Fibroblast of the conjunctiva (primary cell): ENCODE measurements around the gene HLA-DRA.
"Not testable (repeated sequence)": the region's sequence is repeated elsewhere in the genome, so short reads cannot be mapped to it uniquely, and the experiment has no call there.

Source experiments
- DNase-seq: peaks from one replicate; pipeline ENCODE4 v3.0.0-alpha.2; 2010; ENCODE audit warnings: low read depth

Gene HLA-DRA

GRCh38 chr6:32431142-32431541, 8.5 kb upstream of the HLA-DRA start:
- no peak for DNase-seq

GRCh38 chr6:32432050-32432450, 7.6 kb upstream of the HLA-DRA start:
- peak; percentile 20 for DNase-seq

GRCh38 chr6:32433950-32434349, 5.7 kb upstream of the HLA-DRA start:
- DNase-seq: not testable (repeated sequence)

- DNase-seq: no peak
Measured at GRCh38 chr6:32436186-32436585, 3.5 kb upstream of the HLA-DRA start.

- no peak for DNase-seq
Measured at GRCh38 chr6:32436995-32437836, 2.5 kb upstream of the HLA-DRA start.

- DNase-seq: no peak
Measured at GRCh38 chr6:32439139-32439538, 548 bp upstream of the HLA-DRA start.

GRCh38 chr6:32442243-32442667, 2.6 kb downstream of the HLA-DRA start:
- no peak for DNase-seq

GRCh38 chr6:32442977-32443552, 3.4 kb downstream of the HLA-DRA start:
- no peak for DNase-seq

GRCh38 chr6:32444433-32444832, 4.7 kb downstream of the HLA-DRA start:
- DNase-seq: no peak

GRCh38 chr6:32445321-32445854, 5.7 kb downstream of the HLA-DRA start:
- no peak for DNase-seq

GRCh38 chr6:32447932-32448331, 8.2 kb downstream of the HLA-DRA start:
- no peak for DNase-seq

- no peak for DNase-seq
Measured at GRCh38 chr6:32449088-32449736, 9.5 kb downstream of the HLA-DRA start.

- no peak for DNase-seq
Measured at GRCh38 chr6:32457054-32457453, 17.4 kb downstream of the HLA-DRA start.

- no peak for DNase-seq
Measured at GRCh38 chr6:32459781-32460424, 20.2 kb downstream of the HLA-DRA start.

- no peak for DNase-seq
Measured at GRCh38 chr6:32460528-32460927, 20.8 kb downstream of the HLA-DRA start.

GRCh38 chr6:32461493-32461892, 21.8 kb downstream of the HLA-DRA start:
- DNase-seq: no peak

GRCh38 chr6:32462609-32463008, 22.9 kb downstream of the HLA-DRA start:
- DNase-seq: no peak

GRCh38 chr6:32467743-32468503, 28.2 kb downstream of the HLA-DRA start:
- DNase-seq: not testable (repeated sequence)

GRCh38 chr6:32472781-32473375, 33.2 kb downstream of the HLA-DRA start:
- DNase-seq: no peak

GRCh38 chr6:32473376-32474348, 34.0 kb downstream of the HLA-DRA start:
- DNase-seq: not testable (repeated sequence)
